Activated CD4-positive, alpha-beta T cell treated with anti-CD3 and anti-CD28 coated beads, Interleukin-2, Interleukin-6, amounts not matched to agents 100 ng/mL and 50 ng/mL, durations not matched to agents 16 hours and 8 hours (primary cell): ENCODE measurements around the gene CAPN5.
A peak's percentile ranks its signal among the peaks of the same experiment; 100 is the strongest.
"Not testable (repeated sequence)": the region's sequence is repeated elsewhere in the genome, so short reads cannot be mapped to it uniquely, and the experiment has no call there.

Experiments used
- DNase-seq: peaks from one replicate; pipeline ENCODE4 v3.0.0-alpha.2; 2020

Gene CAPN5

DNA sequence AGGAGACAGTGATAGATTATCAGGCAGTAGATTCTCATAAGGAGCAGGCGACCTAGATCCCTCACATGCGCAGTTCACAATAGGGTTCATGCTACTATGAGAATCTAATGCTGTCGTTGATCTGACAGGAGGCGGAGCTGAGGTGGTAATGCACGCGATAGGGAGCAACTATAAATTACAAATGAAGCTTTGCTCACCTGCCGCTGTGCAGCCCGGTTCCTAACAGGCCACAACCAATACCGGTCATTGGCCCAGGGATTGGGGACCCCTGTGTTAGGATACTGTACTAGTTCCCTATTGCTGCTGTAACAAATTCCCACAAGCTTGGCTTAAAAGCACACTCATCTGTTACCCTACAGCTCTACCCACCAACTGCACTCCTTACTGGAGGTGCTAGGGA is 21.9 kb upstream of the CAPN5 start:
- DNase-seq: no peak

DNA sequence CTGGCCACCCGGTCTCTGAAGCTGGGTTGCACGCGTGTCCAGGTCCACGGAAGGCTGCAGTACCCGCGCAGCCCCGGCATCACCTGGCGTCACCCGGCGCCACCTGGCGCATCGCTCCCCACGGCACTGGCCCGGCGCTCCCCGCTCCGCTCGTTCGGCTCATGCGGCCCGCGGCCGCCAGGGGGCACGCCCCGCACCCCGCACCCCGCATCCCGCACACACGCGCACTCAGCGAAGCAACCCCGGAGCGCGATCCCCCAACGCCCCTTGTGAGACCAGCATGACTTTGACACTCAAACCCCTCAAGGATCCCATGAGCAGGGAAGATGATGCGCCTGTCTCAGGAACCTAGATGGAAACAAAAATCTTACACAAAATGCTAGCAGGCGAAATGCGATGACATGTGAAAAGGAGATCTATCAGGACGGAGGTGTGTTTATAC is 20.7 kb upstream of the CAPN5 start:
- DNase-seq: peak; percentile 63

DNA sequence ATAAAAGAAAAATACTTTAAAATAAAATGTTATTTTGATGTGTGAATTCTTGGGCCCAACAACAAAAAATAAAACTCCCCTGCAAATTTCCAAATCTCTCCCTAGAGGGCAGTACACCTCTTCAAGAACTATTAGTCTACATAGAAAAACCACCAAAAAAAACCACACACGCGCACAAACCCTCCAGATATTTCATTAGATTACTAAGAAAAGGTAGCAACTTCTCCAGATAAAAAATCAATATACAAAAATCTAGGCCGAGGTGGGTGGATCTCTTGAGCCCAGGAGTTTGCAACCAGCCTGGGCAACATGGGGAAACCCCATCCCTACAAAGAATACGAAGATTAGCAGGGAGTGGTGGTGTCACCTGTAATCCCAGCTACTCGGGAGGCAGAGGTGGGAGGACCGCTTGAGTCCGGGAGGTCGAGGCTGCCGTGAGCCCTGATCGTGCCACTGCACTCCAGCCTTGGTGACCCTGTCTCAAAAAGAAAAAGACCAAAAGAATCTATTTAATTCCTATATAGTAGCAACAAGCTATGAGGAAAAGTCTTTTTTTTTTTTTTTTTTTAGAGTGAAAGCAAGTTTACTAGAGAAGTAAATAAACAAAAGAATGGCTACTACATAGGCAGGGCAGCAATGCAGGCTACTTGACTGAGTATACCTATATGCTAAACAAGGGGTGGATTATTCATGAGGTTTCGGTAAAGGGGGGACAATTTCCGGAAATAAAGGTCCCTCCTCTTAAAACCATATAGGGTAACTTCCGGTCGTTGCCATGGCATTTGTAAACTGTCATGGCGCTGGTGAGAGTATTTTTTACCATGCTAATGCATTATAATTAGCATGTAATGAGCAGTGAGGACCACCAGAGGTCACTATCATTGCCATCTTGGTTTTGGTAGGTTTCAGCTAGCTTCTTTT is 19.5 kb upstream of the CAPN5 start:
- peak; percentile 89 for DNase-seq

DNA sequence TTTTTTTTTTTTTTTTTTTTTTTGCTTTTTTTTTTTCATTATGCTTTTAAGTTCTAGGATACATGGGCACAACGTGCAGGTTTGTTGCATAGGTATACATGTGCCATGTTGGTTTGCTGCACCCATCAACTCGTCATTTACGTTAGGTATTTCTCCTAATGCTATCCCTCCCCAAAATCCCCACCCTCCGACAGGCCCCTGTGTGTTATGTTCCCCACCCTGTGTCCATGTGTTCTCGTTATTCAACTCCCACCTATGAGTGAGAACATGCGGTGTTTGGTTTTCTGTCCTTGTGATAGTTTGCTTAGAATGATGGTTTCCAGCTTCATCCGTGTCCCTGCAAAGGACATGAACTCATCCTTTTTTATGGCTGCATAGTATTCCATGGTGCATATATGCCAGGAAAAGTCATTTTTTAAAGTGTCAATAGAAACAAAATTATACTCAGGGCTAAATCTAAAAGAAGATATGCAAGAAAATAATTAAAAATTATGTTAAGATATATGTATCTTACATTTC is 18.8 kb upstream of the CAPN5 start:
- DNase-seq: not testable (repeated sequence)

DNA sequence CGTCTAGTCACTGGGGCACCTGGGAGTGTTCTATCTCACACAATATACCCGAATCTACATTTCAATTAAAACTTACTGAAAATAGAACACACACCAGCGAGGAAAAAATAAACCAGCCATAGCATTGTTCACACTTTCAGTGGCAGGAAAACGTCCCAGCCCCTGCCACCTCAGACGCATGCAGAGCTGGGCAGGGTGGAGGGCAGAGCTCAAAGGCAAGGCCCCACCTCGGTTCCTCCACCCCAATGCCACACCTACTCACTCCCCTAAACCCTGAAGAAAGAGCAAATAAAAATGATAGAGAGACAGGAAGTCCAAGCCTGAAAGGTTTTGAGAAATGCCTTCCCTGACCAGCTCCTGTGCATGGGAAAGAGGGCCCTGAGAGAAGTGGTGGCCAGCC is 17.7 kb upstream of the CAPN5 start:
- no peak for DNase-seq

DNA sequence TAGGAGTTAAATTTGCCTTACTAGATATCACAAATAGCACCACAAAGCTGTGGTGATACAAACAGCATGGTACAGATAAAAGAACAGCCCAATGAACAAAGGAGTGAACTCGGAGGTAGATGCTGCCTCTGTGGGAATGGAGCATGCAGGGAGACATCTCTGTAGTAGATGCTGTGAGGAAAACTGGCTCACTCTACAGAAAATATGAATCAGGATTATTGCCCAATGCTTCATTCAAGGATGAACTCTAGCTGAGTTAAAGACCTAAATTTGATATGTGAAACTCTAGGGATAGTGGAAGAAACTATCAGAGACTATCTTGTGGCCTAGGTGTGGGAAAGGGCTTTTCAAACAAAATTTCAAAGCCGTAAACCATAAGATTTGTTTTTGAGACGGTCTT is 15.3 kb upstream of the CAPN5 start:
- no peak for DNase-seq

DNA sequence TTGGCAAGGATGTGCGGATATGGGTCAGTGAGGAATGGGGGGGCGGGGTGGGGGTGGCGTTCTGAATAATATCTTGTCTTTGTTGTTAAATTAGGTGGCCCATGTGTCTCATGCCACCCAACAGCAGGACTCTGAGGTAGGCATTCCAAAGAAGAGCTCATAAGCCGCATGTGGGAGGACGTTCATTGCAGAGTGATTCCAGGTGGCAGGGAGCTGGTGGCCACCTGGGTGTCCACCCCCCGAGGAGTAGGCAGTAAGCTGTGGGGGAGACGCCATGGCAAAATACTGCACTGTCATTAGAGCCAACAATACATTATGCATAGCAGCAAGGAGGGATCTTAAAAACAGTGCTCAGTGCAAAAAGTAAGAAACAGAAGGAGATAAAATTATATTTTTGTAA is 14.3 kb upstream of the CAPN5 start:
- DNase-seq: no peak

DNA sequence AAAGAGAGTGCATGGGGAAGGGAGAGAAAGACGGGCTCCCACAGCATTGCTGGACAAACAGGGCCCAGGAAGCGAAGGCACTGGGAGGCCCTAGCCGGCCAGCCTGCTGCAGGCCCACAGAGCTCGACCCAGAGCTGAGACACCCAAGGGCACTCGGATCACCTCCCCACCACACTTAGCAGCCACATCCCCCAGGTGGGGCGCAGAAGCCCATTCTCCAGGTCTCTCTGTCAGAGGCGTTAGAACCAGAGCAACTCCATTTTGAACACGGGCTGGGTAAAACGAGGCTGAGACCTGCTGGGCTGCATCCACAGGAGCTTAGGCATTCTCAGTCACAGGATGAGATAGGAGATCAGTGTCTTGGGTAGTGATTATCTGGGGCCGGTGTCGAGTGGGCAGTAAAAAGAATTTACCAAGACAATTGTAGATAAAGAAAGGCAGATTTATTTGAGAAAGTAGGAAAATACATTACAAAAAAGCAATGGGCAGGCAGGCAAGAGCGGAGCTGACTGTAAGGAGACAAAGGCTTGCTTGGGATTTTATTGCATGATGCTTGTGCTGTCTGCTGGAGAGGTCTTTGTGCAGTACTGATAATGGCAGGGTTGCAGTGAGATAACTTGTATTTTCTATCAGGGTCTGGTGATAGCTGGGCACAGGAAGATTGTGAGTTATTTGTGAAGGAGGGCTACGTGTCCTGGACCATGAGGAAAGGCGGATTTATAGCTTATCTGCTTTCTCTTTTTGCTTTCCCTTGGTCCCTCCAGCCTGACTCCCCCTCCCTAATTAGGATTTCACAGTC is 13.4 kb upstream of the CAPN5 start:
- DNase-seq: no peak

DNA sequence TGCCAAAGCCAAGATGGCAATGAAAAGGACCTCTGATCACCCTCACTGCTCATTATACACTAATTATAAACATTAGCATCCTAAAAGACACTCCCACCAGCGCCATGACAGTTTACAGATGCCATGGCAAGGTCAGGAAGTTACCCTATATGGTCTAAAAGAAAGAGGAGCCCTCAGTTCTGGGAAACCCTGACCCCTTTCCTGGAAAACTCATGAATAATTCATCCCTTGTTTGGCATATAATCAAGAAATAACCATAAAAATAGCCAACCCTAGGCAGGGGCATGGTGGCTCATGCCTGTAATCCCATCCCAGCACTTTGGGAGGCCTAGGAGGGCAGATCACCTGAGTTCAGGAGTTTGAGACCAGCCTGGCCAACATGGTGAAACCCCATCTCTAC is 12.7 kb upstream of the CAPN5 start:
- DNase-seq: no peak

DNA sequence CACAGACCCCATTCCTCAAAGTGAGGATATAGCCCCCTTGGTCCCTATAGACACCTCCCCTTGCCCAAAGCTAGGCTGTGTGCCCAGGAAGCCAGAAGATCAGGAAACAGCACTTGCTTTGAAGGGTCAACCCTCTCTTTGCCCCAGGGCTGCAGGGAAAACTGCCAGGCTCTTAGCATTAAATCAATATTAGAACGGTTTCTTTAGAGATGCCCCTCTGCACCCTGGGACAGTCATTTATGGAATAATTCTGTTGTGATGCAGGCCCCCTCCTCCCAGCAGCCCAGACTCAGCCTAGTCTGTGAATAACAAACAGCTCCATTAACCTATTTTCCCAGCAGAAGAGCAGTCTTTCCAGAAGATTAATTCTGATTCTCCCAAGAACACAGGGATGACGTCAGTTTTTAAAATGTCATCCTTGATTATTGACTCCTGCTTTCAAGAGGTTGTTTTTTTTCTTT is 11.6 kb upstream of the CAPN5 start:
- no peak for DNase-seq

DNA sequence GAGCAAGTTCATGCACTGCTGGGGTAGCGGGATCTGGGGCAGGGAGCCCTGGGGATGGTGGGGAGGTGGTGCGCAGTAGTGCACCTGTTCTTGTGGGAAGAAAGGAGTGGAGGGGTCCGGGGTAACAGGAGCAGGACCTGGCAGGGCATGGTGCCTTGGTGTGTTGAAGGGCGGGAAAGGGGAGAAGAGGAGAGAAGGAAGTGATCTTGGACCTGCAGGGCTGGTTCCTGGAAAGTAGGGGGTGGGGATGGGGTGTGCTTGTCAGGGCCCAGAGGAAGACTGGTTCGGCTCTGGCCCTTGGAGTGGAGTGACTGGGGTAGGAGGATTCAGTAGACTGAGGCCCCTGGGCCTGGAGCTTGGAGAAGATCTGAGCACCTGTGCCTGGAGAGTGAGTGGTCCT is 10.9 kb upstream of the CAPN5 start:
- DNase-seq: no peak

DNA sequence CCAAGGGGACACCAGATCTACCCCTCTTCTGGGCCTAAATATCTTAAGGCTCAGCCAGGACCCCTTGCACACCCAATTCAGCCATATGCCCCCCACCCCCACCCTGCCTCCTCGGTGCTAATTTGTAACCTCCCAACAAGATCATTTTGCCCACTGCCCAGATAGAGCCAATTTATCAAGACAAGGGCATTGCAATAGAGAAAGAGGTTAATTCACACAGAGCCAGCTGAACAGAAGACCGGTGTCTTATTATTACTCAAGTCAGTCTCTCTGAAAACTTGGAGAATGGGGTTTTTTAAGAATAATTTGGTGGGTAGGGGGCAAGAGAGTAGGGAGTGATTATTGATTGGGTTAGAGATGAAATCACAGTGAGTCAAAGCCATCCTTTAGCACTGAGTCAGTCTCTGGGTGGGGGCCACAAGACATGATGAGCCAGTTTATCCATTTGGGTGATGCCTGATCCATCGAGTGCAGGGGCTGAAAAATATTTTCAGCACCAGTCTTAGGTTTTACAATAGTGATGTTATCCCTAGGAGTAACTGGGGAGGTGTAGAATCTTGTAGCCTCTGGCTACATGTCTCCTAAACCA is 9.9 kb upstream of the CAPN5 start:
- no peak for DNase-seq

DNA sequence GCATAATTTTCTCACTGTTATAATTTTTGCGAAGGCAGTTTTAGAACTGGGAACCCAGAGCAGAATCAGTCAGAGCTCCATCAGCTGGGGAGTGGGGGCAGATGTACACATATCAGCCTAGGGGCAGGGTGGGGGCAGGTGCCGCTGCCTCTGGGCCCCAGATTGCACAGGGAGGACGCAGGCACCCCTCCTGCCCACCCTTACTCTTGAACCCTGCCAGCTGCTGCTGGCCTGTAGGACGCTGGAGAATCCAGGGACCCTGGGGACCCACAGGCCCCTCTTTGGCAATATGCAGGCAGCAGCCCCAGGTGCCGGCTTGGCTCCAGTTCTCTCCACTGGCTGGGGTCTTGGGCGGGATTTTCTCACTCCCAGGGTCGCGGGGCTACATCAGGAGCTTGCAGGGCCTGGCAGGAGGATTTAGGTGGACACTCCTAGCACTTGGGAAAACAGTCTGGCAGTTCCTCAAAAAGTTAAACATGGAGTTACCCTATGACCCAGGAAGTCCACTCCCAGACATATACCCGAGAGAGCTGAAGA is 8.8 kb upstream of the CAPN5 start:
- DNase-seq: no peak

DNA sequence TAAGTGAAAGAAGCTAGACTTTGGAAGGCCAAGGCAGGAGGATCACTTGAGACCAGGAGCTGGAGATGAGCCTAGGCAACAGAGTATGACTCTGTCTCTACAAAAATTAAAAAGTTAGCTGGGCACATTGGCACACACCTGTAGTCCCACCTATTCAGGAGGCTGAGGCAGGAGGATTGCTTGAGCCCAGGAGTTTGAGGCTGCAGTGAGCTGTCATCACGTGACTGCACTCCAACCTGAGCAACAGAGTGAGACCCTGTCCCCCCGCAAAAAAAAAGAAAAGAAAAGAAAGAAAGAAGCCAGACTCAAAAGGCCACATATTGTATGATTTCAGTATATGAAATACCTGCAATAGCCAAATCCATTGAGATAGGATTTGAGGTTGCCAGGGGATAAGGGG is 7.9 kb upstream of the CAPN5 start:
- DNase-seq: no peak

DNA sequence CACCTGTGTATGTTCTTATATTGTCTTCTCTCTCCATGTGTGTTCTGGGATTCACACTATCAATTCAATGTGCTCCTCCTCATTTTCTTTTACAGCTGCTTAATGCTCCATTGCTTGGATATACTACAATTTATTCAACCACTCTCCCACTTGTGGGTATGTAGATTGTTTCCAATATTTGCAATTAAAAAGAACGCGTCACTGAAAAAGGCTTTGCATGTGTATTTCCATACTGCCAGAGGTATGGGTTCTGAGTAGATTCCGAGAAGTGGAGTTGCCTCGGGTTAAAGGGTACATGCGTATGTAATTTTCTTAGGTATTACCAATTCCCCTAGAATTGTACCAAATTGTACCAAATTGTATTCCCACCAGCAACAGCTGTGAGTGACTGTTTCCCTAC is 7.0 kb upstream of the CAPN5 start:
- DNase-seq: no peak

DNA sequence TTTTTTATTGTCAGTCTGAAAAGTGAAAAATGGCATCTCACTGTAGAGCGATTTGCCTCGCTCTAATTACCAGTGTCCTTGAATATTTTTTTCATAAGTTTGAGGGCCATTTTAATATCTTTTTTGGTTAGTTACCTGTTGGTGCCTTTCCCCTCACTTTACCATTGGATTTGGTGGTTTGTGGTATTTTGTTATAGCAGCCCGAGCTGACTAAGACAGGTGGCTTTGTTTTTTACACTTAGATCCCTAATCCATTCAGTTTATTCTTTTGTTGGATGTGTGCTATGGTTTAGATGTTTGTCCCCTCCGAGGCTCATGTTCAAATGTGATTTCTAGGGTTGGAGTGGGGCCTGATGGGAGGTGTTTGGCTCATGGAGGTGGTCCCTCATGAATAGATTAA is 6.5 kb upstream of the CAPN5 start:
- DNase-seq: no peak

DNA sequence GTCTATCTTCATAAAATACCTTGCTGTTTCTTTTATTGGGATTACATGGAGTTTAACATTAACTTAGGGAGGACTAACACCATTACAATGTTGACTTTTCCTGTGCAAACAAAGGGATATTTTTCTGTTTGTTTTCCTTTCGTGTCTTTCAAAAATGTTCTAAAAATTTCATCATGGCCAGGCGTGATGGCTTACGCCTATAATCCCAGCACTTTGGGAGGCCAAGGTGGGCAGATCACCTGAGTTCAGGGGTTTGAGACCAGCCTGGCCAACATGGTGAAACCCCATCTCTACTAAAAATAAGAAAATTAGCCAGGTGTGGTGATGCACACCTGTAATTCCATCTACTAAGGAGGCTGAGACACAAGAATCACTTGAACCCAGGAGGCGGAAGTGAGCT is 5.5 kb upstream of the CAPN5 start:
- not testable (repeated sequence) for DNase-seq

DNA sequence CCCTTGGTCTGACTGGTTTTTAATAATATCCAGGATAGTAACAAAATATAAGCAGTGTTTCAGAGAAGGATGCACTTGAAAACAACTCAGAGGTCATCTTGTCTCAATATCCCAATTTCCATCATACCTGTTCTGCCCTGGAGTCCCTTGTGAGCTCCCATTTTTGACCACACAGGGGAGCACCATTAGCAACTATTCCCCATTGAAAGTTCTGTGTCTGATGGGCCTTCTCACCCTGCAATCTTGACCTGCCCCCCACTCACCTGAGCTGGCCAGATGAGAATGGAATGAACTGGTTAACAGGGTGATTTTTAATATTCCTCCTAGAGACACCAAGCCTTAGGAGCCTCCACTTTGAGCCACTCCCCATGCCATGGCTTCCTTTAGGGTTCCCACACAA is 3.8 kb upstream of the CAPN5 start:
- no peak for DNase-seq

DNA sequence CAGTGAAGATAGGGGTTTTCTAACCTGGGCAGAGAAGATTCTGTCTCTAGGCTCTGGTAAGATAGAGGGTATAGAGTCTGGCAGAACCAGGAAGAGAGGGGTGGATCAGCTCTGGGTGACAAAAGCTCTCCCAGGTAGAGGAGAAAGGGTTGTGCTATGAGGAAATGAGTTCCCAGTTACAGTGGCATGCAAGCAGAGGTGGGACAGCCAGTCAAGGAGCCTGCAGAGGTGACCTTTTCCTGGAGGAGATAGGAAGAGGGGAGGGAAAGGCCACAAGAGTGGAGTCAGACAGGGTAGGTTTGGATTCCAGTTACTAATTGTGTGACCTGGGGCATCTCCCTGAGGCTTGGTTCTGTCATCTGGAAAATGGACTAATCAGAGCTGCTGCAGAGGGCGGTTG is 3.4 kb upstream of the CAPN5 start:
- DNase-seq: no peak

DNA sequence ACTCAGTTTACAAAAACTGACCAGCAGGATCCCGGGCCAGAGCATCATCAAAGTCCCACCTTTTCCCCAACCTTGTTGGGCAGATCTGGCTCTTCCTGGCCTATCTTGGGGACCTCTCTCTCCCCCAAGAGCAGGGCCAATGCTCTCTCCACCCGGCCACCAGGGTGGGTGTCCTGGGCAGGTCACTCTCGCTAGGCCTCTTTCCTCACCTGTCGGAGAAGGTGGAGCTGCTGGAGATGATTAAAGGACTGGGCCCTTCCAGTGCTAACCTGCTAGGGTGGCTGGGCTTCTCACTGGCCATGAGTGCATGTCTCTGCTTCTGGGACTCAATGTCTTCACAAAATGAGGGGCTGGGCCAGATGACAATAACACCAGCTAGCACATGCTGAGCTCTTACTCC is 2.9 kb upstream of the CAPN5 start:
- DNase-seq: no peak

DNA sequence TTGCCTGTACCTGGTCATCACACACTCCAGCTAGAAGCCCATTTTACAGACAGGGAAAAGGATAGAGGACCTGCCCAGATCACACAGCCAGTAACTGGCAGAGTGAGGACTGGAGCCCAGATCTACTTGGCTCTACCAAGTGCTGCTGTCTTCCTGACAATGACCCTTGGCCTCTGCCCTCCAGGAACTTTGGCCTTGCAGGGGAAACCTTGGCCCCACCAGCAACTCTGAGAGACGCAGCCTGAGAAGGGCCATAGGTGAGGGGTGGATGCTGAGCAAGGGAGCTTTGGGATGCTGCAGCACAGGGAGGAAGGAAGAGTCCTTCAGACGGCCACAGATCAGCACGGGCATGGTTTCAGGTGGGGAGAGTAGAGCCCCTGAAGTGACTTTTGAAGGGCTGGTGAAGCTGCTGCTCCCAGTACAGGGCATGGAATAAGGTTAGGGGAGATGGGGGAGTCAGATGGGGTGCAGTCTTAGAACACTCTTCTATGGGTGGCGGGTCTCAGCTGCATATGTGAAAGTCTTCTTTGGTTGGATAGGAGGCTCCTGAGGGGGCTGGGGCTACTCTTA is 2.0 kb upstream of the CAPN5 start:
- no peak for DNase-seq

DNA sequence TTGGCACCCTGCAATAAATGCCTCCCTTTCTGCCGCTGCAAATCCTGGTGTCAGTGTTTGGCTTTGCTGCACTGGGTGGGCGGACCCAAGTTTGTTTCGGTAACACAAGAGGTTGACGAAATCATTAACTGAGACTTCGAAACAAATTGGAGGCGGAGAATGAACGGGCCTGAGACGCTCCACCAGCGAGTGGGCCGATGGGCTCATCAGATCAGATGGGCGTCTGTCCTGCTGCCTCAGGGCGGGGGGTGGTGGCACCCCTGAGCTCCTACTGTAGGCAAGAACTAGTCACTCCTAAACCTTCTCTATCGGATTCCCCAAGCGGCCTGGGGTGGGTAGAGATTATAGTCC is 918 bp upstream of the CAPN5 start:
- DNase-seq: no peak

DNA sequence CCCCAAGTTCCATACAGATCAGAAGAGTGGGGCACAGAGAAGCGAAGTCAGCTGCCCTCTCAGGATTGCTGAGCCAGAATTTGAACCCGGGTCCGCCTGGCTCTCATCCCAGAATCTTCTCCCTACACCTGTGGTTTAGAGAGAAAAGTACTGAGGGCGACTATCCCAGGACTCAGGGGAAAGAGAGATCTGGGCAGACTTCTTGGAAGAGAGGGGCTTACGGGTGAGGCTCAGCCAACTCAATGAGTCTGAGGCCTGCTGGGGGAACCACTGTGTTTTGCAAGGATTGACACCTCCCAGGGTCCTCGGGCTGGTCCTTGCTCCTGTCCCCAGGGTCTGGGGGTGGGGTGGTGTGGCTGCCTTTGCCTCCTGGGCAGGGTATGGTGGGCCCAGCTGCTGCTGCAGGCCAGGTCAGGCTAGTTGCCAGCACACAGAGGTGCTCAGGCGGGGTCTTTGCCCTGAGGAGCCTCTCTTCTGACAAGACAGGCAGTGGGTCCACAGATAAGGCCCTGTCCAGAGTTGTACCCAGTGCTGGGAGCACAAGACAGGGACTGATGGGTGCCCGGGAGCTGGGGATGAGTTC is 1.2 kb downstream of the CAPN5 start:
- no peak for DNase-seq
